ENCODE results near the gene TRAF3.

The TRAF3 gene

DNA sequence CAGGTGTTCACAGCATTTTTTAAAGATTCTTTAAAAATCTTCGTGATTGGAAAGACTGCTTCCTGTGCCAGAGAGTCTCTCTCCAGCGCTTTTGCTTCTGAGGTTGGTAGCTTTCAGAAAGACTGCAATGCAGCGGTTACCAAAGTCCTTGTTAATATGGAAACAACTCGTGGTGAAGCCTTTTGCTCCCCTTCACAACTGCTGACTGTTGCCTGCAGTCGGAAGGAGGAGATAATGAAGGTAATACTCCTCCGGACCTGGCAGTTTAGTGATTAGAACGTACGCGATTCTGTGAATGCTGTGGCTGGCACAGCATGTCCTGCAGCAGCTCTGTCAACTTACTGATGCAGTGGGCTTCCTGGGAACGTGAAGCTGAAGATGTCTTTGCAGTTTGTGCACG lies 50.9 kb downstream of the TRAF3 start:
- TF ChIP-seq, protein P1, sequence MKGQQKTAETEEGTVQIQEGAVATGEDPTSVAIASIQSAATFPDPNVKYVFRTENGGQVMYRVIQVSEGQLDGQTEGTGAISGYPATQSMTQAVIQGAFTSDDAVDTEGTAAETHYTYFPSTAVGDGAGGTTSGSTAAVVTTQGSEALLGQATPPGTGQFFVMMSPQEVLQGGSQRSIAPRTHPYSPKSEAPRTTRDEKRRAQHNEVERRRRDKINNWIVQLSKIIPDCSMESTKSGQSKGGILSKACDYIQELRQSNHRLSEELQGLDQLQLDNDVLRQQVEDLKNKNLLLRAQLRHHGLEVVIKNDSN (IDR thresholded peaks at IDR 0.05): no peak
- TF ChIP-seq YY1 (IDR thresholded peaks at IDR 0.05; ENCODE audit: low read depth): no peak
- TF ChIP-seq, protein P2, sequence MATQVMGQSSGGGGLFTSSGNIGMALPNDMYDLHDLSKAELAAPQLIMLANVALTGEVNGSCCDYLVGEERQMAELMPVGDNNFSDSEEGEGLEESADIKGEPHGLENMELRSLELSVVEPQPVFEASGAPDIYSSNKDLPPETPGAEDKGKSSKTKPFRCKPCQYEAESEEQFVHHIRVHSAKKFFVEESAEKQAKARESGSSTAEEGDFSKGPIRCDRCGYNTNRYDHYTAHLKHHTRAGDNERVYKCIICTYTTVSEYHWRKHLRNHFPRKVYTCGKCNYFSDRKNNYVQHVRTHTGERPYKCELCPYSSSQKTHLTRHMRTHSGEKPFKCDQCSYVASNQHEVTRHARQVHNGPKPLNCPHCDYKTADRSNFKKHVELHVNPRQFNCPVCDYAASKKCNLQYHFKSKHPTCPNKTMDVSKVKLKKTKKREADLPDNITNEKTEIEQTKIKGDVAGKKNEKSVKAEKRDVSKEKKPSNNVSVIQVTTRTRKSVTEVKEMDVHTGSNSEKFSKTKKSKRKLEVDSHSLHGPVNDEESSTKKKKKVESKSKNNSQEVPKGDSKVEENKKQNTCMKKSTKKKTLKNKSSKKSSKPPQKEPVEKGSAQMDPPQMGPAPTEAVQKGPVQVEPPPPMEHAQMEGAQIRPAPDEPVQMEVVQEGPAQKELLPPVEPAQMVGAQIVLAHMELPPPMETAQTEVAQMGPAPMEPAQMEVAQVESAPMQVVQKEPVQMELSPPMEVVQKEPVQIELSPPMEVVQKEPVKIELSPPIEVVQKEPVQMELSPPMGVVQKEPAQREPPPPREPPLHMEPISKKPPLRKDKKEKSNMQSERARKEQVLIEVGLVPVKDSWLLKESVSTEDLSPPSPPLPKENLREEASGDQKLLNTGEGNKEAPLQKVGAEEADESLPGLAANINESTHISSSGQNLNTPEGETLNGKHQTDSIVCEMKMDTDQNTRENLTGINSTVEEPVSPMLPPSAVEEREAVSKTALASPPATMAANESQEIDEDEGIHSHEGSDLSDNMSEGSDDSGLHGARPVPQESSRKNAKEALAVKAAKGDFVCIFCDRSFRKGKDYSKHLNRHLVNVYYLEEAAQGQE (IDR thresholded peaks at IDR 0.05; ENCODE audit: low read depth): no peak
- TF ChIP-seq TEAD4 (IDR thresholded peaks at IDR 0.05): no peak
- no peak for TF ChIP-seq FOXM1 (IDR thresholded peaks at IDR 0.05; ENCODE audit: borderline replicate concordance, low read depth)
- no peak for TF ChIP-seq TAF1 (IDR thresholded peaks at IDR 0.05; ENCODE audit: low read depth)
- no peak for TF ChIP-seq ZBTB7A (IDR thresholded peaks at IDR 0.05; ENCODE audit: low read depth)
- TF ChIP-seq RAD21 (IDR thresholded peaks at IDR 0.05; ENCODE audit: low read depth): no peak
- TF ChIP-seq, protein P3, sequence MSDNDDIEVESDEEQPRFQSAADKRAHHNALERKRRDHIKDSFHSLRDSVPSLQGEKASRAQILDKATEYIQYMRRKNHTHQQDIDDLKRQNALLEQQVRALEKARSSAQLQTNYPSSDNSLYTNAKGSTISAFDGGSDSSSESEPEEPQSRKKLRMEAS (IDR thresholded peaks at IDR 0.05): no peak
- TF ChIP-seq CREB1 (IDR thresholded peaks at IDR 0.05; ENCODE audit: low read depth): no peak
- TF ChIP-seq TCF12 (IDR thresholded peaks at IDR 0.05; ENCODE audit: low read depth): no peak
- no peak for TF ChIP-seq CEBPB (IDR thresholded peaks at IDR 0.05)
- no peak for TF ChIP-seq EGR1 (IDR thresholded peaks at IDR 0.05)
- no peak for TF ChIP-seq EP300 (IDR thresholded peaks at IDR 0.05; ENCODE audit: borderline replicate concordance)
- TF ChIP-seq NFIC (IDR thresholded peaks at IDR 0.05): no peak

DNA sequence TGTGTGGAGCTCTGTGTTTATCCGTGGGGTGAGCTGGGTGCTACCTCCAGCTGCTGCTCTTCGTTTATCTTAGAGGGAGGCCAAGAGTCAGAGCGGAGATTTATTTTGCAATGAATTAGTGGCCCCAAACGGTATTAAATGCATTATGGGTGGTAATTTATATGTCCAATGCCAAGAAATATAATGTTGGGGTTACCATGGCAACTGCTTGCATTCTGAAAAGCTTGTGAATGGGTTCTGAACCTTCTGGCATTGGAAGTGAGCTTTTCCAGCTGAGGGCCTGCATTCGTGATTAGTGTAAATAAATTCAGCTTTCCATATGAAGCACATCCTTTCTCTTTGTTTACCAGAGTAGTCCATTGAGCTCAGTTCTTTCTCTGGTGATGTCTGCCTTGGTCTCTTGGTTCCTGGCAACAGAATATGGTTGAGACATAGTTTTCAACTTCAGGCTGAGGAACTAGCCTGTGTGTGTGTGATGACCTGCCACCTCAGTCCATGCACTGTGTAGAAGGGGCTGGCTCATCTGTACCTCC lies 51.8 kb downstream of the TRAF3 start:
- no peak for TF ChIP-seq CREB1 (IDR thresholded peaks at IDR 0.05; ENCODE audit: low read depth)
- no peak for TF ChIP-seq NFIC (IDR thresholded peaks at IDR 0.05)
- TF ChIP-seq, protein P2 (IDR thresholded peaks at IDR 0.05; ENCODE audit: low read depth): no peak

DNA sequence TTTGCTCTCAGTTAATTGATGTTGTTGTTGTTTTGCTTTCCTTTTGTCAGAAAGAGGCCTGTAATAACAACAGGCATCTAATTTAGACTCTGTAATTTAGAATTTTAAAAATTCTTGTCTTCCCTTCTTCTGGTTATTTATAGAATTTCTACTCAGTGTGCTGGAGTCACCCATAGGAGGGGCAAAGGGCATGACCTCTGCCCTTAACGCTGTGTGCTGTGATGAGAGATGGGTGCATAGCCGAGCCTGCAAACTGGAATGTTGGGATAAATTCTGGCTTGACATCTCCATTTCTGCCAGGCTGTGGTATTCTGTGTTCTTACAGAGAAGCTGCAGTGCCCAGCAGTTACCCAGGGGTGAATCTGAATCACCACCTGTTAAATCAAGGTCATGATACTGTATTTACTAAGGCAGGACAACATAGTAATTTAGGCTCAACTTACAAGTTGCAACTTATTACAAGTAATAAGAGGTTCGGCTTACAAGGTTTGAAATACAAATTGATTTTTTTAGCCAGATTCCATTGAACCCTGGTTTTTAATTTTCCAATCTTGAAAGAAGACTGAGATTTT lies 53.3 kb downstream of the TRAF3 start:
- TF ChIP-seq ZBTB7A (IDR thresholded peaks at IDR 0.05; ENCODE audit: low read depth) (no peak), CREB1 (IDR thresholded peaks at IDR 0.05; ENCODE audit: low read depth) (no peak), FOXM1 (IDR thresholded peaks at IDR 0.05; ENCODE audit: borderline replicate concordance, low read depth) (no peak), TAF1 (IDR thresholded peaks at IDR 0.05; ENCODE audit: low read depth) (no peak)

DNA sequence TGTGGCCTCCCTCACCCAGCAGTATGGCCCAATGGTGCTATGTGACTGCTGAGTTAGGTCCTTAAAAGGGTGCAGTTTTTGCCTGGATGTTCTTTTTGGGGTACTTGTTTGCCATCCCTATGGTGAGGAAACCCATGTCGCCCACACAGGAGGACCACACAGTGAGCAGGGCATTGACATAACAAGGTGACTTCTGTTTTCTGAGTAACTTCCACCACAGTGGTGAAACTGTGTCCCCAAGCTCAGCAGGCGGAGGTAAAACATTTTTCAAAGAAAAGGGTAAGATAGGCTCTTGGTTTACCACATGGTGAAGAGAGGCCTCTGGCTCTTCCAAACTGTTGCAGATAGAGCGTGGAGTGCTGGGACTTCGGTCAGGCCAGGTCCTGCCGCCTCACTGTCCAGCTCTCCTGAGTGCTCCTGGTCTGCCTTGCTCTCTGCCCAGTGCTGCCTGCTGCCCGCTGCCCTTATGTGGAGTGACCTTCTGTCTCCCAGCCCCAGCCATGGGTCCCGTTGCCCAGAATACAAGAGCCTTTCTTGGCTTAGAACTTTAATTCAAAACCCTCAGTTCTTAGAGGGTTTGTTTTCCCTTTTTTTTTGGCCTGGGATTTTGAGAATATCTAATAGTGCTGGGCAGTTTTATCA lies 54.0 kb downstream of the TRAF3 start:
- TF ChIP-seq EGR1 (IDR thresholded peaks at IDR 0.05) (no peak), ZBTB7A (IDR thresholded peaks at IDR 0.05; ENCODE audit: low read depth) (no peak), EP300 (IDR thresholded peaks at IDR 0.05; ENCODE audit: borderline replicate concordance) (no peak), NFIC (IDR thresholded peaks at IDR 0.05) (no peak), CEBPB (IDR thresholded peaks at IDR 0.05) (no peak), YY1 (IDR thresholded peaks at IDR 0.05; ENCODE audit: low read depth) (no peak), TAF1 (IDR thresholded peaks at IDR 0.05; ENCODE audit: low read depth) (no peak), CREB1 (IDR thresholded peaks at IDR 0.05; ENCODE audit: low read depth) (no peak), TEAD4 (IDR thresholded peaks at IDR 0.05) (no peak)
- TF ChIP-seq, protein P3 (IDR thresholded peaks at IDR 0.05): no peak
- TF ChIP-seq, protein P2 (IDR thresholded peaks at IDR 0.05; ENCODE audit: low read depth): no peak

DNA sequence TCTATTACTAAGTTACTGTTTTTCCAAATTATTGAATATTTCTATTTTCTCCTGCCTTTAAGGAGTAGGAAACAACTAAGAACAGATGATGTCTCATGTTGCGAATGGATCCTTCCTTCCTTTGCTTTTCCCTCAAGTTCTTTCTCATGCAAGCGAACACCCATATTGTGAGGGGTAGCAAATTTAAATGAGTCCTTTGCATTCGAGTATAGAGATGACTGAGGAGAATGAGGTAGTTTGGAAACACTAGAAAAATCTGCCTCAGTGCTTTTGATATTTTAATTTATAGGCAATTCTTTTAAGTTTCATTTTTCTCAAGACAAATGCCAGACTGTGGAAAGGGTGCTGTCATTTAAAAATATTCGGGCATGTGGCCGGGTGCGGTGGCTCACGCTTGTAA lies 56.1 kb downstream of the TRAF3 start:
- TF ChIP-seq CEBPB (IDR thresholded peaks at IDR 0.05) (no peak), TEAD4 (IDR thresholded peaks at IDR 0.05) (no peak), FOXM1 (IDR thresholded peaks at IDR 0.05; ENCODE audit: borderline replicate concordance, low read depth) (no peak), ZBTB7A (IDR thresholded peaks at IDR 0.05; ENCODE audit: low read depth) (no peak), EP300 (IDR thresholded peaks at IDR 0.05; ENCODE audit: borderline replicate concordance) (no peak), CREB1 (IDR thresholded peaks at IDR 0.05; ENCODE audit: low read depth) (no peak), YY1 (IDR thresholded peaks at IDR 0.05; ENCODE audit: low read depth) (no peak), RAD21 (IDR thresholded peaks at IDR 0.05; ENCODE audit: low read depth) (no peak), NFIC (IDR thresholded peaks at IDR 0.05) (no peak), TAF1 (IDR thresholded peaks at IDR 0.05; ENCODE audit: low read depth) (no peak)
- TF ChIP-seq, protein P1 (IDR thresholded peaks at IDR 0.05): no peak
